Activated effector memory CD4-positive, alpha-beta T cell treated with anti-CD3 and anti-CD28 coated beads, Interleukin-2, amount 50 U/mL, for 16 hours (primary cell): ENCODE results near the gene TRPC4AP.
A peak's percentile ranks its signal among the peaks of the same experiment; 100 is the strongest.

Source experiments
- DNase-seq: peaks from one replicate; pipeline ENCODE4 v3.0.0-alpha.2; 2020

TRPC4AP gene

GRCh38 chr20:34984756-34985261 is 107.8 kb downstream of the TRPC4AP start:
- DNase-seq, result no peak

GRCh38 chr20:34983995-34984735 is 108.4 kb downstream of the TRPC4AP start:
- DNase-seq, result no peak

GRCh38 chr20:34983089-34983820 is 109.4 kb downstream of the TRPC4AP start:
- DNase-seq, result no peak

- no peak for DNase-seq
Measured at GRCh38 chr20:34982270-34983088, 110.1 kb downstream of the TRPC4AP start.

GRCh38 chr20:34980543-34981233 is 111.9 kb downstream of the TRPC4AP start:
- no peak for DNase-seq

GRCh38 chr20:34979366-34980153 is 113.0 kb downstream of the TRPC4AP start:
- DNase-seq, result no peak

- DNase-seq, result no peak
Measured at GRCh38 chr20:34978092-34978744, 114.4 kb downstream of the TRPC4AP start.

- no peak for DNase-seq
Measured at GRCh38 chr20:34977365-34978091, 115.1 kb downstream of the TRPC4AP start.

GRCh38 chr20:34976286-34976685 is 116.3 kb downstream of the TRPC4AP start:
- no peak for DNase-seq

GRCh38 chr20:34974246-34974645 is 118.4 kb downstream of the TRPC4AP start:
- DNase-seq, result no peak

GRCh38 chr20:34971561-34972235 is 120.9 kb downstream of the TRPC4AP start:
- DNase-seq, result peak; percentile 19

GRCh38 chr20:34970846-34971560 is 121.6 kb downstream of the TRPC4AP start:
- DNase-seq, result peak; percentile 51

- peak; percentile 33 for DNase-seq
Measured at GRCh38 chr20:34970193-34970840, 122.3 kb downstream of the TRPC4AP start.

GRCh38 chr20:34968042-34968775 is 124.4 kb downstream of the TRPC4AP start:
- peak; percentile 56 for DNase-seq

- peak; percentile 49 for DNase-seq
Measured at GRCh38 chr20:34967421-34967820, 125.2 kb downstream of the TRPC4AP start.

- DNase-seq, result no peak
Measured at GRCh38 chr20:34965051-34965450, 127.6 kb downstream of the TRPC4AP start.

- peak; percentile 6 for DNase-seq
Measured at GRCh38 chr20:34964486-34964885, 128.1 kb downstream of the TRPC4AP start.
